GM12878 (cell line): ENCODE results near the gene G2E3. TPM values are rescaled to one million over a fixed set of nuclear protein-coding genes. Genes with fewer than 3 reads are reported as not detected.

ENCODE experiments used
- BMI1 ChIP-seq: fragments of 450-650 bp; IDR thresholded peaks from 2 replicates; pipeline ENCODE4 v1.6.1; 2016; ENCODE audit warnings: mild to moderate bottlenecking, moderate library complexity, borderline replicate concordance
- CBX5 ChIP-seq: sonication (generic); IDR thresholded peaks from 2 replicates; pipeline ENCODE4 v1.6.1; 2016; ENCODE audit warnings: low read depth, moderate library complexity, mild to moderate bottlenecking, inconsistent platforms
- E2F8 ChIP-seq: fragments of 450-650 bp; IDR thresholded peaks from 2 replicates; pipeline ENCODE4 v1.6.1; 2018; ENCODE audit warnings: mild to moderate bottlenecking, low read depth, moderate library complexity; ENCODE audit not compliant: partially characterized antibody
- EGR1 ChIP-seq, 2 experiments: IDR thresholded peaks; 1 replicate in 1 of 2; 2 replicates in 1 of 2; pipeline ENCODE4 v1.6.1; 2011 to 2012; ENCODE audit warnings: low read depth in 2 of 2, low read length in 2 of 2, borderline replicate concordance in 1 of 2, mild to moderate bottlenecking in 1 of 2, moderate library complexity in 1 of 2
- EP300 ChIP-seq, 2 experiments: fragments of 150-350 bp in 1 of 2; IDR thresholded peaks; 2 replicates each; pipeline ENCODE4 v1.6.1; 2011 to 2012; ENCODE audit warnings: low read depth in 2 of 2, low read length in 2 of 2, borderline replicate concordance in 1 of 2, improper control_type of control experiment in 1 of 2, inconsistent platforms in 1 of 2; ENCODE audit not compliant: control insufficient read depth in 1 of 2
- ETV6 ChIP-seq, 2 experiments: fragments of 450-650 bp in 1 of 2; IDR thresholded peaks in 1 of 2; conservative IDR thresholded peaks in 1 of 2; 2 replicates each; pipeline ENCODE4 v1.6.1; 2014; ENCODE audit warnings: antibody characterized with exemption in 1 of 2, borderline replicate concordance in 1 of 2, low read depth in 1 of 2, mild to moderate bottlenecking in 1 of 2, moderate library complexity in 1 of 2
- IKZF2 ChIP-seq, 2 experiments: fragments of 450-650 bp; IDR thresholded peaks; 2 replicates each; pipeline ENCODE4 v1.6.1; 2017; ENCODE audit warnings: mild to moderate bottlenecking in 2 of 2, moderate library complexity in 2 of 2
- IRF4 ChIP-seq: IDR thresholded peaks from 2 replicates; pipeline ENCODE4 v1.6.1; 2011; ENCODE audit warnings: low read depth, low read length
- KAT2A ChIP-seq: conservative IDR thresholded peaks from 2 replicates; pipeline ENCODE4 v1.6.1; 2011; ENCODE audit warnings: low read depth, low read length; ENCODE audit not compliant: control insufficient read depth
- MEF2A ChIP-seq: IDR thresholded peaks from 2 replicates; pipeline ENCODE4 v1.6.1; 2011; ENCODE audit warnings: low read depth, mild to moderate bottlenecking, low read length, moderate library complexity; ENCODE audit not compliant: insufficient read depth
- MYC ChIP-seq: IDR thresholded peaks from 2 replicates; pipeline ENCODE4 v1.6.1; 2011; ENCODE audit warnings: mild to moderate bottlenecking, low read length, moderate library complexity, inconsistent platforms; ENCODE audit not compliant: insufficient read depth, insufficient replicate concordance, insufficient read length, severe bottlenecking
- POU2F2 ChIP-seq: IDR thresholded peaks from 3 replicates; pipeline ENCODE4 v1.6.1; 2011; ENCODE audit warnings: low read depth, mild to moderate bottlenecking, low read length, borderline replicate concordance
- SMAD5 ChIP-seq: IDR thresholded peaks from 2 replicates; pipeline ENCODE4 v1.6.1; 2016; ENCODE audit warnings: antibody characterized with exemption, low read depth
- SUZ12 ChIP-seq: fragments of 200-600 bp; sonication (generic); IDR thresholded peaks from one replicate; pipeline ENCODE4 v1.6.1; 2018; ENCODE audit warnings: antibody characterized with exemption, mild to moderate bottlenecking; ENCODE audit not compliant: unreplicated experiment
- TCF12 ChIP-seq: IDR thresholded peaks from 2 replicates; pipeline ENCODE4 v1.6.1; 2011; ENCODE audit warnings: low read depth, mild to moderate bottlenecking, low read length
- TCF3 ChIP-seq: IDR thresholded peaks from 2 replicates; pipeline ENCODE4 v1.6.1; 2012; ENCODE audit warnings: low read depth, mild to moderate bottlenecking, low read length, borderline replicate concordance; ENCODE audit not compliant: insufficient read depth
- USF2 ChIP-seq: IDR thresholded peaks from 2 replicates; pipeline ENCODE4 v1.6.1; 2011; ENCODE audit warnings: low read depth, low read length, improper control_type of control experiment, borderline replicate concordance
- ZNF384 ChIP-seq: IDR thresholded peaks from 2 replicates; pipeline ENCODE4 v1.6.1; 2012; ENCODE audit warnings: low read depth, mild to moderate bottlenecking, low read length, improper control_type of control experiment, borderline replicate concordance
- ZZZ3 ChIP-seq: IDR thresholded peaks from 2 replicates; pipeline ENCODE4 v1.6.1; 2011; ENCODE audit warnings: low read depth; ENCODE audit not compliant: control insufficient read depth, insufficient read length
- polyA plus RNA-seq, 11 experiments: library from polyadenylated mRNA; depleted of rRNA in 4 of 11; unstranded in 6 of 11; stranded (reverse) in 5 of 11; fragments of >200 nt; fragmentation: Nextera tagmentation in 4 of 11; fragmentation: Illumina TruSeq in 1 of 11; extraction: Ambion mirVana in 4 of 11; extraction: Trizol in 1 of 11; gene quantifications; 1 replicate in 1 of 11; 2 replicates in 10 of 11; pipeline versions ENCODE4 v1.2.1 to v1.2.3, GENCODE V29; 2011 to 2016; ENCODE audit warnings: inconsistent platforms in 2 of 11, missing spikeins in 2 of 11, low read depth in 1 of 11
- total RNA-seq, 4 experiments: library from RNA; depleted of rRNA in 3 of 4; stranded (reverse); fragments of >200 nt in 3 of 4; fragmentation: Illumina TruSeq in 1 of 4; extraction: Trizol in 1 of 4; gene quantifications; 2 replicates each; pipeline versions ENCODE4 v1.2.1 to v1.2.3, GENCODE V29; 2013 to 2021
- TF ChIP-seq, protein P1 (sequence below): fragments of 450-650 bp; IDR thresholded peaks from 2 replicates; pipeline ENCODE4 v1.6.1; 2017; ENCODE audit warnings: mild to moderate bottlenecking, low read depth, inconsistent platforms; ENCODE audit not compliant: poor library complexity, severe bottlenecking
- TF ChIP-seq, protein P2 (sequence below): fragments of 450-650 bp; IDR thresholded peaks from 2 replicates; pipeline ENCODE4 v1.6.1; 2018; ENCODE audit warnings: borderline replicate concordance, mild to moderate bottlenecking; ENCODE audit not compliant: partially characterized antibody

G2E3 gene
- total and polyA plus RNA-seq, 10 of the 15 experiments (the other 5 are each of a cell fraction or from before 2014, with no cell fraction given), result 10.0 to 38.0 (median 21.1) TPM

DNA sequence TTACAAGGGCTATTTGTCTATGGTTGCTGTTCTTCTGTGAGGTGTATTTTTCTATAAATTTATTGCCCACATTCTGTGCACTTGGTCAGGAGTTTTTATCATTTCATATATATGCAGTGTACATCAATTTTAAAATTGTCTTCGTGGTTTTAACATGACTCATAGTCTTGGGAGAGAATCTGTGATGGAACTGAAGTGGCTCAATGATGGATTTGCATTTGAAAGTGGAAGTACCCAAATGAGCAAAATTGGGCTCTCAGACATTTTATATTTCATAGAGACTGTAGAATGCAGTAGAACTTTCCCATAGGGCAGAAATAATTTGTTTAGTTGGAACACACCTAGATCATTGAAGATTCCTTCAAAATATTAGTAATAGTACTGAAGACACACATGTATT lies 61.2 kb downstream of the G2E3 start (continued):
- TF ChIP-seq EP300 (IDR thresholded peaks at IDR 0.05; ENCODE audit: borderline replicate concordance in 1 of 2, control insufficient read depth in 1 of 2, low read depth in 2 of 2, low read length in 2 of 2) (peak in 1 of 2 experiments; percentile 60; a peak in 2 of 4 replicates), USF2 (no peak), IRF4 (peak; percentile 55; the same call in 1 of the 2 replicates), TCF3 (no peak), SUZ12 (no peak), TCF12 (no peak), MEF2A (0 out of 2 replicates have a peak, but pooled peaks have one; percentile 27), SMAD5 (no peak), ZZZ3 (no peak), POU2F2 (peak; percentile 75; the same call in 2 of the 3 replicates), MYC (no peak), ETV6 (conservative IDR thresholded peaks at IDR 0.05 in 1 of 2, IDR thresholded peaks at IDR 0.05 in 1 of 2; ENCODE audit: borderline replicate concordance in 1 of 2, low read depth in 1 of 2) (no peak), BMI1 (no peak), KAT2A (no peak), IKZF2 (IDR thresholded peaks at IDR 0.05) (peak; percentile 45 to 48; a peak in 3 of 4 replicates), CBX5 (no peak), EGR1 (IDR thresholded peaks at IDR 0.05; ENCODE audit: borderline replicate concordance in 1 of 2, low read depth in 2 of 2, low read length in 2 of 2) (no peak), ZNF384 (no peak), E2F8 (no peak)
- TF ChIP-seq, protein P1, sequence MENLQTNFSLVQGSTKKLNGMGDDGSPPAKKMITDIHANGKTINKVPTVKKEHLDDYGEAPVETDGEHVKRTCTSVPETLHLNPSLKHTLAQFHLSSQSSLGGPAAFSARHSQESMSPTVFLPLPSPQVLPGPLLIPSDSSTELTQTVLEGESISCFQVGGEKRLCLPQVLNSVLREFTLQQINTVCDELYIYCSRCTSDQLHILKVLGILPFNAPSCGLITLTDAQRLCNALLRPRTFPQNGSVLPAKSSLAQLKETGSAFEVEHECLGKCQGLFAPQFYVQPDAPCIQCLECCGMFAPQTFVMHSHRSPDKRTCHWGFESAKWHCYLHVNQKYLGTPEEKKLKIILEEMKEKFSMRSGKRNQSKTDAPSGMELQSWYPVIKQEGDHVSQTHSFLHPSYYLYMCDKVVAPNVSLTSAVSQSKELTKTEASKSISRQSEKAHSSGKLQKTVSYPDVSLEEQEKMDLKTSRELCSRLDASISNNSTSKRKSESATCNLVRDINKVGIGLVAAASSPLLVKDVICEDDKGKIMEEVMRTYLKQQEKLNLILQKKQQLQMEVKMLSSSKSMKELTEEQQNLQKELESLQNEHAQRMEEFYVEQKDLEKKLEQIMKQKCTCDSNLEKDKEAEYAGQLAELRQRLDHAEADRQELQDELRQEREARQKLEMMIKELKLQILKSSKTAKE, result no peak
- TF ChIP-seq, protein P2, sequence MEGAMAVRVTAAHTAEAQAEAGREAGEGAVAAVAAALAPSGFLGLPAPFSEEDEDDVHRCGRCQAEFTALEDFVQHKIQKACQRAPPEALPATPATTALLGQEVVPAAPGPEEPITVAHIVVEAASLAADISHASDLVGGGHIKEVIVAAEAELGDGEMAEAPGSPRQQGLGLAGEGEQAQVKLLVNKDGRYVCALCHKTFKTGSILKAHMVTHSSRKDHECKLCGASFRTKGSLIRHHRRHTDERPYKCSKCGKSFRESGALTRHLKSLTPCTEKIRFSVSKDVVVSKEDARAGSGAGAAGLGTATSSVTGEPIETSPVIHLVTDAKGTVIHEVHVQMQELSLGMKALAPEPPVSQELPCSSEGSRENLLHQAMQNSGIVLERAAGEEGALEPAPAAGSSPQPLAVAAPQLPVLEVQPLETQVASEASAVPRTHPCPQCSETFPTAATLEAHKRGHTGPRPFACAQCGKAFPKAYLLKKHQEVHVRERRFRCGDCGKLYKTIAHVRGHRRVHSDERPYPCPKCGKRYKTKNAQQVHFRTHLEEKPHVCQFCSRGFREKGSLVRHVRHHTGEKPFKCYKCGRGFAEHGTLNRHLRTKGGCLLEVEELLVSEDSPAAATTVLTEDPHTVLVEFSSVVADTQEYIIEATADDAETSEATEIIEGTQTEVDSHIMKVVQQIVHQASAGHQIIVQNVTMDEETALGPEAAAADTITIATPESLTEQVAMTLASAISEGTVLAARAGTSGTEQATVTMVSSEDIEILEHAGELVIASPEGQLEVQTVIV, result no peak
